T-helper 2 cell treated with Interferon-gamma antibody and Interleukin-4, amounts not matched to agents 100 ng/mL and 5 ng/mL, for 36 hours (primary cell): Measurements from ENCODE around the gene SEMA3G. TPM values are rescaled to one million over a fixed set of nuclear protein-coding genes. Genes with fewer than 3 reads are reported as not detected.

Source experiments
- intact Hi-C: fragments of 100-400 bp; cut with micrococcal nuclease; formaldehyde crosslinking; loops from one replicate; pipeline ENCODE4 v1.15.1; 2023
- total RNA-seq: library from RNA; stranded (reverse); gene quantifications from 2 replicates; pipeline ENCODE4 v1.2.3, GENCODE V29; 2022

Gene SEMA3G
- total RNA-seq, 1 donor from 2014 or later = 0.16 TPM

GRCh38 chr3:52454938-52455282 is 10.0 kb upstream of the SEMA3G start:
- intact Hi-C loops = loop anchor here (1.0 to 10.0 kb wide), 3 partner anchors 8 to 230 kb away; partner anchors contain the start of genes GNL3, PBRM1 and UQCC5

GRCh38 chr3:52454250-52454937 is 9.5 kb upstream of the SEMA3G start:
- intact Hi-C loops = loop anchor here (10.0 kb wide), 1 partner anchor 230 kb away; the partner anchor contains the start of genes GNL3 and PBRM1

GRCh38 chr3:52453496-52454249 is 8.8 kb upstream of the SEMA3G start, which contains the start of gene TNNC1:
TSS of gene TNNC1 (minus strand) at chr3:52454041. CDS start at chr3:52454015, 26 bp downstream.
- intact Hi-C loops = loop anchor here (10.0 kb wide), 1 partner anchor 231 kb away; the partner anchor contains the start of genes GNL3 and PBRM1

GRCh38 chr3:52452570-52453221 is 7.8 kb upstream of the SEMA3G start:
- intact Hi-C loops = loop anchor here (10.0 kb wide), 1 partner anchor 232 kb away; the partner anchor contains the start of genes GNL3 and PBRM1

GRCh38 chr3:52452126-52452525 is 7.2 kb upstream of the SEMA3G start:
- intact Hi-C loops = loop anchor here (10.0 kb wide), 1 partner anchor 233 kb away; the partner anchor contains the start of genes GNL3 and PBRM1

GRCh38 chr3:52451237-52452083 is 6.6 kb upstream of the SEMA3G start:
- intact Hi-C loops = loop anchor here (10.0 kb wide), 1 partner anchor 233 kb away; the partner anchor contains the start of genes GNL3 and PBRM1

GRCh38 chr3:52450489-52451236 is 5.8 kb upstream of the SEMA3G start:
- intact Hi-C loops = loop anchor here (10.0 kb wide), 1 partner anchor 234 kb away; the partner anchor contains the start of genes GNL3 and PBRM1

- intact Hi-C loops = loop anchor here (1.0 to 5.0 kb wide), 5 partner anchors 8 to 225 kb away; partner anchors contain the start of genes NISCH and TWF2
Observed at GRCh38 chr3:52447512-52448355, 2.8 kb upstream of the SEMA3G start.

GRCh38 chr3:52446631-52447511 is 2.0 kb upstream of the SEMA3G start:
- intact Hi-C loops = loop anchor here (1.0 to 5.0 kb wide), 5 partner anchors 8 to 225 kb away; partner anchors contain the start of genes NISCH and TWF2

GRCh38 chr3:52446042-52446441 is 1.1 kb upstream of the SEMA3G start:
- intact Hi-C loops = loop anchor here (2.0 to 5.0 kb wide), 3 partner anchors 107 to 224 kb away; partner anchors contain the start of gene TWF2

GRCh38 chr3:52443791-52444687 is 864 bp downstream of the SEMA3G start:
- intact Hi-C loops = no loop called here

- intact Hi-C loops = no loop called here
Observed at GRCh38 chr3:52443268-52443610, 1.7 kb downstream of the SEMA3G start.

- intact Hi-C loops = no loop called here
Observed at GRCh38 chr3:52442409-52443267, 2.3 kb downstream of the SEMA3G start.

GRCh38 chr3:52441772-52442332 is 3.1 kb downstream of the SEMA3G start:
- intact Hi-C loops = no loop called here

GRCh38 chr3:52441091-52441771 is 3.7 kb downstream of the SEMA3G start:
- intact Hi-C loops = no loop called here
